SU-DHL-6 (cell line): Measurements from ENCODE around the gene RALY.
"Not testable (repeated sequence)": the region's sequence is repeated elsewhere in the genome, so short reads cannot be mapped to it uniquely, and the experiment has no call there.

Source experiments
- H2AFZ ChIP-seq: fragments of 200-600 bp; sonication (generic); 2 replicates; pipeline ENCODE4 v1.6.1; 2014; ENCODE audit warnings: low read depth, mild to moderate bottlenecking, moderate library complexity, mixed read lengths, antibody characterized with exemption, low read length; ENCODE audit not compliant: severe bottlenecking
- H3F3A ChIP-seq: fragments of 200-600 bp; shearing (Covaris generic); 2 replicates; pipeline ENCODE4 v1.6.0; 2016; ENCODE audit warnings: antibody characterized with exemption, mild to moderate bottlenecking; ENCODE audit not compliant: insufficient read depth
- H3K27ac ChIP-seq: fragments of 200-600 bp; sonication (generic); 2 replicates; pipeline ENCODE4 v1.5.1; 2016; ENCODE audit warnings: low read depth, mild to moderate bottlenecking, low read length, moderate library complexity, mixed read lengths
- H3K27me3 ChIP-seq: fragments of 200-600 bp; sonication (generic), shearing (Covaris generic); 2 replicates; pipeline ENCODE4 v1.6.0; 2014; ENCODE audit warnings: mild to moderate bottlenecking, low read length
- H3K36me3 ChIP-seq: fragments of 200-600 bp; sonication (generic); 2 replicates; pipeline ENCODE4 v1.6.1; 2014; ENCODE audit warnings: mild to moderate bottlenecking, low read length, mixed read lengths
- H3K4me2 ChIP-seq: fragments of 300-600, 200-600 bp; shearing (Covaris generic), sonication (generic); 2 replicates; pipeline ENCODE4 v1.6.0; 2014; ENCODE audit warnings: low read length, low read depth, mild to moderate bottlenecking; ENCODE audit not compliant: poor library complexity, severe bottlenecking
- H3K4me3 ChIP-seq: fragments of 200-600 bp; sonication (generic); 2 replicates; pipeline ENCODE4 v1.5.1; 2014; ENCODE audit warnings: antibody characterized with exemption, low read length, mild to moderate bottlenecking, mixed read lengths; ENCODE audit not compliant: insufficient read depth, poor library complexity, severe bottlenecking
- H3K79me2 ChIP-seq: fragments of 200-600 bp; sonication (generic); 2 replicates; pipeline ENCODE4 v1.6.1; 2014; ENCODE audit warnings: mild to moderate bottlenecking, low read length, moderate library complexity; ENCODE audit not compliant: insufficient read depth
- H3K9ac ChIP-seq: fragments of 200-600 bp; sonication (generic); 2 replicates; pipeline ENCODE4 v1.7.0; 2014; ENCODE audit warnings: mild to moderate bottlenecking, low read length
- H3K9me2 ChIP-seq: fragments of 200-600 bp; sonication (generic); replicated peaks from 2 replicates; pipeline ENCODE4 v1.6.1; 2014; ENCODE audit warnings: low read length; ENCODE audit not compliant: insufficient read depth
- H3K9me3 ChIP-seq: fragments of 200-600 bp; sonication (generic); 2 replicates; pipeline ENCODE4 v1.6.1; 2014; ENCODE audit warnings: low read length, mixed read lengths; ENCODE audit not compliant: insufficient read depth
- H4K20me1 ChIP-seq: fragments of 200-600 bp; sonication (generic); 2 replicates; pipeline ENCODE4 v1.6.1; 2014; ENCODE audit warnings: low read depth, mild to moderate bottlenecking, antibody characterized with exemption, low read length, moderate library complexity, mixed read lengths
- EZH2phosphoT487 ChIP-seq: fragments of 200-600 bp; sonication (generic), shearing (Covaris generic); conservative IDR thresholded peaks from 2 replicates; pipeline ENCODE4 v1.6.1; 2018; ENCODE audit warnings: mild to moderate bottlenecking, antibody characterized with exemption, low read length, moderate library complexity, mixed read lengths
- TF ChIP-seq, protein P1 (sequence below): fragments of 200-600 bp; sonication (generic); IDR thresholded peaks from one replicate; pipeline ENCODE4 v1.5.1; 2017; ENCODE audit warnings: antibody characterized with exemption, mild to moderate bottlenecking, low read length, moderate library complexity; ENCODE audit not compliant: insufficient read depth, poor library complexity, severe bottlenecking

The RALY gene

DNA sequence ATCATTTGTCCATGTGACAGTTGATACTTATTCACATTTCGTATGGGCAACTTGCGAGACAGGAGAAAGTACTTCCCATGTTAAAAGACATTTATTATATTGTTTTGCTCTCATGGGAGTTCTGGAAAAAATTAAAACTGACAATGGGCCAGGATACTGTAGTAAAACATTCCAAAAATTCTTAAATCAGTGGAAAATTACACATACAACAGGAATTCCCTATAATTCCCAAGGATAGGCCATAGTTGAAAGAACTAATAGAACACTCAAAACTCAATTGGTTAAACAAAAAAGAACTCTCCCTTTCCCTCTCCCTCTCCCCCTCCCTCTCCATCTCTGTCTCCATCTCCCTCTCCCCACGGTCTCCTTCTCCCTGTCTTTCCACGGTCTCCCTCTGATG, 137.8 kb downstream of the RALY start:
- H4K20me1 ChIP-seq: no peaks in the 10 kb centered on the region
- H3K9me2 ChIP-seq: no peaks in the 10 kb centered on the region
- no peak overlapping the region for H3K4me2 ChIP-seq
- H3K27ac ChIP-seq: no peak overlapping the region
- no peaks in the 10 kb centered on the region for H3K9me3 ChIP-seq
- no peaks in the 10 kb centered on the region for H3F3A ChIP-seq
- no peak overlapping the region for H2AFZ ChIP-seq
- no peak overlapping the region for H3K9ac ChIP-seq
- TF ChIP-seq, protein P1, sequence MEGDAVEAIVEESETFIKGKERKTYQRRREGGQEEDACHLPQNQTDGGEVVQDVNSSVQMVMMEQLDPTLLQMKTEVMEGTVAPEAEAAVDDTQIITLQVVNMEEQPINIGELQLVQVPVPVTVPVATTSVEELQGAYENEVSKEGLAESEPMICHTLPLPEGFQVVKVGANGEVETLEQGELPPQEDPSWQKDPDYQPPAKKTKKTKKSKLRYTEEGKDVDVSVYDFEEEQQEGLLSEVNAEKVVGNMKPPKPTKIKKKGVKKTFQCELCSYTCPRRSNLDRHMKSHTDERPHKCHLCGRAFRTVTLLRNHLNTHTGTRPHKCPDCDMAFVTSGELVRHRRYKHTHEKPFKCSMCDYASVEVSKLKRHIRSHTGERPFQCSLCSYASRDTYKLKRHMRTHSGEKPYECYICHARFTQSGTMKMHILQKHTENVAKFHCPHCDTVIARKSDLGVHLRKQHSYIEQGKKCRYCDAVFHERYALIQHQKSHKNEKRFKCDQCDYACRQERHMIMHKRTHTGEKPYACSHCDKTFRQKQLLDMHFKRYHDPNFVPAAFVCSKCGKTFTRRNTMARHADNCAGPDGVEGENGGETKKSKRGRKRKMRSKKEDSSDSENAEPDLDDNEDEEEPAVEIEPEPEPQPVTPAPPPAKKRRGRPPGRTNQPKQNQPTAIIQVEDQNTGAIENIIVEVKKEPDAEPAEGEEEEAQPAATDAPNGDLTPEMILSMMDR: no peak
- no peak for TF ChIP-seq EZH2phosphoT487
- H3K4me3 ChIP-seq: no peak overlapping the region
- H3K36me3 ChIP-seq: no peaks in the 10 kb centered on the region
- H3K79me2 ChIP-seq: no peaks in the 10 kb centered on the region
- H3K27me3 ChIP-seq: no peaks in the 10 kb centered on the region

DNA sequence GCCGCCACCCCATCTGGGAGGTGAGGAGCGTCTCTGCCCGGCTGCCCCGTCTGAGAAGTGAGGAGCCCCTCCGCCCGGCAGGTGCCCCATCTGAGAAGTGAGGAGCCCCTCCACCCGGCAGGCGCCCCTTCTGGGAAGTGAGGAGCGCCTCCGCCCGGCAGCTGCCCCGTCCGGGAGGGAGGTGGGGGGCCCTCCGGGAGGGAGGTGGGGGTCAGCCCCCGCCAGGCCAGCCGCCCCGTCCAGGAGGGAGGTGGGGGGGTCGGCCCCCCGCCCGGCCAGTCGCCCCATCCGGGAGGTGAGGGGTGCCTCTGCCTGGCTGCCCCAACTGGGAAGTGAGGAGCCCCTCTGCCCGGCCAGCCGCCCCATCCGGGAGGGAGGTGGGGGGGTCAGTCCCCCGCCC, 138.8 kb downstream of the RALY start:
- not testable (repeated sequence) for H3K4me2 ChIP-seq, H3K9ac ChIP-seq, H3K27me3 ChIP-seq, H3F3A ChIP-seq, H3K4me3 ChIP-seq, H4K20me1 ChIP-seq, H3K27ac ChIP-seq, H3K9me3 ChIP-seq, H3K36me3 ChIP-seq, H2AFZ ChIP-seq, H3K9me2 ChIP-seq, H3K79me2 ChIP-seq

DNA sequence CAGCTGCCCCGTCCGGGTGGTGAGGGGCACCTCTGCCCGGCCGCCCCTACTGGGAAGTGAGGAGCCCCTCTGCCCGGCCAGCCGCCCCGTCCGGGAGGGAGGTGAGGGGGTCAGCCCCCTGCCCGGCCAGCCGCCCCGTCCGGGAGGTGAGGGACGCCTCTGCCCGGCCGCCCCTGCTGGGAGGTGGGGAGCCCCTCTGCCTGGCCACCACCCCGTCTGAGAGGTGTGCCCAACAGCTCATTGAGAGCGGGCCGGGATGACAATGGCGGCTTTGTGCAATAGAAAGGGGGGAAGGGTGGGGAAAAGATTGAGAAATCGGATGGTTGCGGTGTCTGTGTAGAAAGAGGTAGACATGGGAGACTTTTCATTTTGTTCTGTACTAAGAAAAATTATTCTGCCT, 139.2 kb downstream of the RALY start:
- not testable (repeated sequence) for H3K36me3 ChIP-seq, H3K27ac ChIP-seq, H3F3A ChIP-seq, H3K4me2 ChIP-seq, H4K20me1 ChIP-seq, H3K4me3 ChIP-seq, H3K27me3 ChIP-seq, H3K79me2 ChIP-seq, H2AFZ ChIP-seq, H3K9ac ChIP-seq, H3K9me2 ChIP-seq, H3K9me3 ChIP-seq

DNA sequence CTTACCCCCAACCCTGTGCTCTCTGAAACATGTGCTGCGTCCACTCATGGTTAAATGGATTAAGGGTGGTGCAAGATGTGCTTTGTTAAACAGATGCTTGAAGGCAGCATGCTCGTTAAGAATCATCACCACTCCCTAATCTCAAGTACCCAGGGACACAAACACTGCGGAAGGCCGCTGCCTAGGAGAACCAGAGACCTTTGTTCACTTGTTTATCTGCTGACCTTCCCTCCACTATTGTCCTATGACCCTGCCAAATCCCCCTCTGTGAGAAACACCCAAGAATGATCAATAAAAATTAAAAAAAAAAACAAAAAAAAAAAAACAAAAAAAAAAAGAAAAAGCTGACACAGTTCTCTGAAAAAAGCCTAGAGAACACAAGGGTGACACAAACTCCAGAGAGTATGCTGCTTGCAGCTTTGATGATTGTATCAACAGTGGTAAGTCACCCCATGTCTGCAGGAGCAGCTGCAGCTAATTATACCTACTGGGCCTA, 139.7 kb downstream of the RALY start:
- not testable (repeated sequence) for H3K9me3 ChIP-seq, H3K4me2 ChIP-seq, H3K27ac ChIP-seq, H4K20me1 ChIP-seq, H3K9me2 ChIP-seq, H3K27me3 ChIP-seq, H3K79me2 ChIP-seq, H3F3A ChIP-seq, H2AFZ ChIP-seq, H3K4me3 ChIP-seq, H3K36me3 ChIP-seq, H3K9ac ChIP-seq
